Activated T-cell treated with anti-CD3 and anti-CD28 coated beads, Interleukin-2, amount 50 U/mL, for 1 hour (primary cell): ENCODE data around the gene KLK10.
"Not testable (repeated sequence)": the region's sequence is repeated elsewhere in the genome, so short reads cannot be mapped to it uniquely, and the experiment has no call there.

Experiments
- DNase-seq: peaks from one replicate; pipeline ENCODE4 v3.0.0-alpha.2; 2020

Gene KLK10

GRCh38 chr19:51000981-51001380 lies 18.5 kb downstream of the KLK10 start:
- no peak for DNase-seq

GRCh38 chr19:51000426-51000825 lies 19.1 kb downstream of the KLK10 start:
- no peak for DNase-seq

- no peak for DNase-seq
Observed at GRCh38 chr19:50998686-50999085, 20.8 kb downstream of the KLK10 start.

GRCh38 chr19:50998061-50998460 lies 21.4 kb downstream of the KLK10 start:
- DNase-seq: no peak

- DNase-seq: no peak
Observed at GRCh38 chr19:50994129-50994528, 25.4 kb downstream of the KLK10 start.

- DNase-seq: no peak
Observed at GRCh38 chr19:50992666-50993035, 26.9 kb downstream of the KLK10 start.

GRCh38 chr19:50984416-50984815 lies 35.1 kb downstream of the KLK10 start:
- DNase-seq: not testable (repeated sequence)

GRCh38 chr19:50983625-50984292 lies 35.8 kb downstream of the KLK10 start, which contains the start of gene KLK7:
Gene KLK7 (minus strand): TSS chr19:50983917. CDS start chr19:50982399, 1,518 bp downstream.
- no peak for DNase-seq

- no peak for DNase-seq
Observed at GRCh38 chr19:50982186-50982585, 37.3 kb downstream of the KLK10 start.

- DNase-seq: no peak
Observed at GRCh38 chr19:50981587-50982146, 37.8 kb downstream of the KLK10 start.

GRCh38 chr19:50980208-50980607 lies 39.3 kb downstream of the KLK10 start:
- no peak for DNase-seq

GRCh38 chr19:50979758-50980157 lies 39.8 kb downstream of the KLK10 start:
- no peak for DNase-seq

- no peak for DNase-seq
Observed at GRCh38 chr19:50978772-50979390, 40.6 kb downstream of the KLK10 start.

GRCh38 chr19:50977626-50978025 lies 41.9 kb downstream of the KLK10 start:
- DNase-seq: no peak

- DNase-seq: no peak
Observed at GRCh38 chr19:50975766-50976165, 43.7 kb downstream of the KLK10 start.

- DNase-seq: no peak
Observed at GRCh38 chr19:50974702-50975556, 44.6 kb downstream of the KLK10 start.

GRCh38 chr19:50972795-50973376 lies 46.6 kb downstream of the KLK10 start:
- DNase-seq: no peak

- not testable (repeated sequence) for DNase-seq
Observed at GRCh38 chr19:50969810-50970209, 49.7 kb downstream of the KLK10 start.

GRCh38 chr19:50969413-50969760 lies 50.1 kb downstream of the KLK10 start, which contains the start of gene KLK6:
Gene KLK6 (minus strand): TSS chr19:50969591. CDS start chr19:50968104, 1,487 bp downstream.
- no peak for DNase-seq

GRCh38 chr19:50968716-50969412 lies 50.6 kb downstream of the KLK10 start:
- DNase-seq: no peak

GRCh38 chr19:50967929-50968715 lies 51.4 kb downstream of the KLK10 start:
- DNase-seq: no peak

- DNase-seq: no peak
Observed at GRCh38 chr19:50964266-50964665, 55.2 kb downstream of the KLK10 start.
